Fibroblast of lung (primary cell): Measurements from ENCODE around the gene USP17L20. TPM values are rescaled to one million over a fixed set of nuclear protein-coding genes. Genes with fewer than 3 reads are reported as not detected.
"Not testable (repeated sequence)": the region's sequence is repeated elsewhere in the genome, so short reads cannot be mapped to it uniquely, and the experiment has no call there.

Experiments
- DNase-seq, 2 donors: peaks; one replicate each; pipeline versions ENCODE4 v3.0.0 to v3.0.0-alpha.2; 2010; ENCODE audit warnings: low read depth in 2 of 2
- H2AFZ ChIP-seq: 2 replicates; pipeline ENCODE4 v1.5.1; 2012; ENCODE audit warnings: low read length, control low read depth, inconsistent platforms
- H3K27ac ChIP-seq: 2 replicates; pipeline ENCODE4 v1.5.1; 2011; ENCODE audit warnings: low read length, control low read depth; ENCODE audit not compliant: insufficient read depth
- H3K27me3 ChIP-seq: 2 replicates; pipeline ENCODE4 v1.5.1; 2011; ENCODE audit warnings: mild to moderate bottlenecking, low read length; ENCODE audit not compliant: control insufficient read depth, insufficient read depth
- H3K36me3 ChIP-seq: 2 replicates; pipeline ENCODE4 v1.5.1; 2011; ENCODE audit warnings: low read length; ENCODE audit not compliant: control insufficient read depth, insufficient read depth
- H3K4me1 ChIP-seq: 2 replicates; pipeline ENCODE4 v1.5.1; 2011; ENCODE audit warnings: low read length; ENCODE audit not compliant: control insufficient read depth, insufficient read depth; ENCODE audit errors: extremely low read depth
- H3K4me2 ChIP-seq: 2 replicates; pipeline ENCODE4 v1.5.1; 2011; ENCODE audit warnings: low read length, control low read depth; ENCODE audit not compliant: insufficient read depth; ENCODE audit errors: extremely low read depth
- H3K4me3 ChIP-seq, 4 experiments: fragments of 200-600 bp in 1 of 4; sonication (generic) in 1 of 4; replicated peaks in 1 of 4; 2 replicates each; pipeline ENCODE4 v1.5.1; 2011 to 2016; ENCODE audit warnings: low read length in 4 of 4, low read depth in 3 of 4, mild to moderate bottlenecking in 3 of 4, control low read depth in 2 of 4, inconsistent platforms in 1 of 4, mixed read lengths in 1 of 4; ENCODE audit not compliant: insufficient read depth in 1 of 4; ENCODE audit errors: control extremely low read depth in 1 of 4
- H3K79me2 ChIP-seq: 2 replicates; pipeline ENCODE4 v1.5.1; 2012; ENCODE audit warnings: mild to moderate bottlenecking, low read length, inconsistent platforms; ENCODE audit not compliant: control insufficient read depth, insufficient read depth
- H3K9ac ChIP-seq: 2 replicates; pipeline ENCODE4 v1.5.1; 2011; ENCODE audit warnings: mild to moderate bottlenecking, low read length, control low read depth; ENCODE audit not compliant: insufficient read depth
- H3K9me3 ChIP-seq: 2 replicates; pipeline ENCODE4 v1.5.1; 2012; ENCODE audit warnings: low read depth, low read length; ENCODE audit not compliant: control insufficient read depth, insufficient read depth
- H4K20me1 ChIP-seq: 2 replicates; pipeline ENCODE4 v1.5.1; 2011; ENCODE audit warnings: low read length; ENCODE audit not compliant: control insufficient read depth, insufficient read depth; ENCODE audit errors: extremely low read depth
- polyA plus RNA-seq, 2 donors: library from polyadenylated mRNA; depleted of rRNA in 1 of 2; stranded (reverse) in 1 of 2; unstranded in 1 of 2; fragments of >200 nt; gene quantifications; 2 replicates each; pipeline ENCODE4 v1.2.1, GENCODE V29; 2011 to 2012; ENCODE audit warnings: missing spikeins in 1 of 2
- total RNA-seq: library from RNA; depleted of rRNA; stranded (reverse); fragments of >200 nt; gene quantifications from 2 replicates; pipeline ENCODE4 v1.2.1, GENCODE V29; 2014

The USP17L20 gene
- total and polyA plus RNA-seq, 2 donors (not counting 1 experiment from before 2014, with no cell fraction given) = not detected

DNA sequence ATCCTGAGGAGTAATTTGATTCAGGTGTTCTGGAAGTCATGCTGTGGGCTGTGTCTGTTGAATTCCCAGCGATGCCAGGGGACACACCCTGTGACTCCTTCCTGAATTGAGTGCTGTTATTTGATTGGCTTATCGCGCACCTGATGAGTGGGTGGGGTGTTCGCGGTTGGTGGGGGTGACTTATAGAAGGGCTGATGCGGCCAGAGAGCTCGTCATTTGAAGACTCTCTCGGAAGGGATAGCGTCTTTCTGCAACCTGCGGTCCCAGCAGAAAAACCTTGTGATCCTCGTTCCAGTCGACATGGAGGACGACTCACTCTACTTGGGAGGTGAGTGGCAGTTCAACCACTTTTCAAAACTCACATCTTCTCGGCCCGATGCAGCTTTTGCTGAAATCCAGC, 9.4 kb downstream of the USP17L20 start, which contains the start of gene USP17L22:
TSS of gene USP17L22 (plus strand) at position 301 of the 400 bp plus-strand sequence. CDS start at position 301, 0 bp downstream.
- not testable (repeated sequence) for H3K9ac ChIP-seq, H3K27ac ChIP-seq, H3K4me2 ChIP-seq, H3K4me1 ChIP-seq, H3K27me3 ChIP-seq, H3K9me3 ChIP-seq, H3K4me3 ChIP-seq, H3K36me3 ChIP-seq, DNase-seq, H4K20me1 ChIP-seq, H2AFZ ChIP-seq, H3K79me2 ChIP-seq

- H4K20me1 ChIP-seq, H3K9ac ChIP-seq, H3K9me3 ChIP-seq, H3K4me2 ChIP-seq, H2AFZ ChIP-seq, DNase-seq, H3K36me3 ChIP-seq, H3K27me3 ChIP-seq, H3K79me2 ChIP-seq, H3K4me1 ChIP-seq, H3K27ac ChIP-seq, H3K4me3 ChIP-seq: not testable (repeated sequence)
These were observed 13.8 kb downstream of the USP17L20 start for GRCh38 chr4:9271719-9272118.

Other genes with a start within 250 kb of the USP17L20 start
- gene FAM90A26, start 87.7 kb upstream of the USP17L20 start, total RNA-seq = not detected in 2 replicates
- not detected in 2 replicates for gene FAM90A26, start 87.7 kb upstream of the USP17L20 start, polyA plus RNA-seq
- gene USP17L10, start 47.5 kb upstream of the USP17L20 start, total RNA-seq = not detected in 2 replicates
- gene USP17L10, start 47.5 kb upstream of the USP17L20 start, polyA plus RNA-seq = not detected in 2 replicates
- gene USP17L11, start 42.7 kb upstream of the USP17L20 start, total RNA-seq = not detected in 2 replicates
- gene USP17L11, start 42.7 kb upstream of the USP17L20 start, polyA plus RNA-seq = not detected in 2 replicates
- not detected in 2 replicates for gene USP17L12, start 38.0 kb upstream of the USP17L20 start, total RNA-seq
- gene USP17L12, start 38.0 kb upstream of the USP17L20 start, polyA plus RNA-seq = not detected in 2 replicates
- not detected in 2 replicates for gene USP17L13, start 33.2 kb upstream of the USP17L20 start, total RNA-seq
- not detected in 2 replicates for gene USP17L13, start 33.2 kb upstream of the USP17L20 start, polyA plus RNA-seq
- gene USP17L15, start 23.7 kb upstream of the USP17L20 start, total RNA-seq = not detected in 2 replicates
- not detected in 2 replicates for gene USP17L15, start 23.7 kb upstream of the USP17L20 start, polyA plus RNA-seq
- not detected in 2 replicates for gene USP17L17, start 14.2 kb upstream of the USP17L20 start, total RNA-seq
- not detected in 2 replicates for gene USP17L17, start 14.2 kb upstream of the USP17L20 start, polyA plus RNA-seq
- not detected in 2 replicates for gene USP17L18, start 9.5 kb upstream of the USP17L20 start, total RNA-seq
- gene USP17L18, start 9.5 kb upstream of the USP17L20 start, polyA plus RNA-seq = not detected in 2 replicates
- not detected in 2 replicates for gene USP17L19, start 4.7 kb upstream of the USP17L20 start, total RNA-seq
- gene USP17L19, start 4.7 kb upstream of the USP17L20 start, polyA plus RNA-seq = not detected in 2 replicates
- gene USP17L21, start 4.7 kb downstream of the USP17L20 start, total RNA-seq = not detected in 2 replicates
- gene USP17L21, start 4.7 kb downstream of the USP17L20 start, polyA plus RNA-seq = not detected in 2 replicates
- gene USP17L22, start 9.5 kb downstream of the USP17L20 start, total RNA-seq = not detected in 2 replicates
- not detected in 2 replicates for gene USP17L22, start 9.5 kb downstream of the USP17L20 start, polyA plus RNA-seq
- not detected in 2 replicates for gene USP17L24, start 67.0 kb downstream of the USP17L20 start, total RNA-seq
- not detected in 2 replicates for gene USP17L24, start 67.0 kb downstream of the USP17L20 start, polyA plus RNA-seq
- gene USP17L25, start 71.8 kb downstream of the USP17L20 start, total RNA-seq = not detected in 2 replicates
- not detected in 2 replicates for gene USP17L25, start 71.8 kb downstream of the USP17L20 start, polyA plus RNA-seq
- gene USP17L26, start 76.5 kb downstream of the USP17L20 start, total RNA-seq = not detected in 2 replicates
- gene USP17L26, start 76.5 kb downstream of the USP17L20 start, polyA plus RNA-seq = not detected in 2 replicates
- not detected in 2 replicates for gene USP17L5, start 81.3 kb downstream of the USP17L20 start, total RNA-seq
- gene USP17L5, start 81.3 kb downstream of the USP17L20 start, polyA plus RNA-seq = not detected in 2 replicates
- gene USP17L27, start 86.0 kb downstream of the USP17L20 start, total RNA-seq = not detected in 2 replicates
- gene USP17L27, start 86.0 kb downstream of the USP17L20 start, polyA plus RNA-seq = not detected in 2 replicates
- not detected in 2 replicates for gene USP17L28, start 90.8 kb downstream of the USP17L20 start, total RNA-seq
- not detected in 2 replicates for gene USP17L28, start 90.8 kb downstream of the USP17L20 start, polyA plus RNA-seq
- not detected in 2 replicates for gene USP17L29, start 95.5 kb downstream of the USP17L20 start, total RNA-seq
- gene USP17L29, start 95.5 kb downstream of the USP17L20 start, polyA plus RNA-seq = not detected in 2 replicates
- gene USP17L30, start 105.0 kb downstream of the USP17L20 start, total RNA-seq = not detected in 2 replicates
- gene USP17L30, start 105.0 kb downstream of the USP17L20 start, polyA plus RNA-seq = not detected in 2 replicates
- not detected in 2 replicates for gene DEFB131A, start 186.3 kb downstream of the USP17L20 start, total RNA-seq
- gene DEFB131A, start 186.3 kb downstream of the USP17L20 start, polyA plus RNA-seq = not detected in 2 replicates